GM21786 (cell line): ENCODE results near the gene CPVL.

ENCODE experiments used
- ATAC-seq: cut with Tn5 transposase; IDR thresholded peaks from one replicate; pipeline ENCODE4 v1.9.1; 2021; ENCODE audit not compliant: unreplicated experiment

The CPVL gene

DNA sequence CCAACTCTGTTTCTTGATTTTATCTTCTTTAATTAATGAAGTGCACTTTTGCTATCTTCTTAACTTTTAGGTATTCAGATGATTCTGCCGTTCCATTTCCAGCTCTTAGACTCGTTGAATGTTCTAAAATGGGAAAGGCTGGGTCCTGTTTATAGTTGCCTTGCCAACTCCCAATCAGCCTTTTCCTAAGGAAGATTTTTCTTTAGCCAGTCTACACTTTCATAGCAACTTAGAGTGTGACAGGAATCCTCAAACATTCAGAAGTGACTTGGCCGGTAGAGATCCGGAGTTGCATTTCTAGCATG is 165.2 kb downstream of the CPVL start:
- ATAC-seq, result no peak

GRCh38 chr7:28980451-28981160 is 165.7 kb downstream of the CPVL start:
- ATAC-seq, result no peak

GRCh38 chr7:28979776-28980175 is 166.6 kb downstream of the CPVL start:
- no peak for ATAC-seq

DNA sequence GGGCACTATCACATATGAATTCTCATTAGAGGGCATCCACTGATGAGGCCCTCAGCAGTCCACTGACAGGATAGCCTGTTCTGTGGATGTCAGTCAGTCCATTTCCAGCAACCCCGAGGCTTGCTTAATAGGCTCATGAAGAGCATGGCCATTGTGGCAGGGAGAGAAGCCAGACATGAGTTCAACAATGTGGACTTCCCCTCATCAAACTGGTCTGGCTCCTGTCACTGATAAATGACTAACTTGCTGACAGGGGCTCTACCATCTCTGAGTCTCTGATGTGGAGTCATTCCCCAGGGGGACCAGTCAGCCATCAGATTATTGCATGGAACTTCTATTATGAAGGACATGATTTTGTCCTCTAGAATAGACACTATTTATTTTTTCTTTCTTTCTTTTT is 168.5 kb downstream of the CPVL start:
- ATAC-seq, result no peak

DNA sequence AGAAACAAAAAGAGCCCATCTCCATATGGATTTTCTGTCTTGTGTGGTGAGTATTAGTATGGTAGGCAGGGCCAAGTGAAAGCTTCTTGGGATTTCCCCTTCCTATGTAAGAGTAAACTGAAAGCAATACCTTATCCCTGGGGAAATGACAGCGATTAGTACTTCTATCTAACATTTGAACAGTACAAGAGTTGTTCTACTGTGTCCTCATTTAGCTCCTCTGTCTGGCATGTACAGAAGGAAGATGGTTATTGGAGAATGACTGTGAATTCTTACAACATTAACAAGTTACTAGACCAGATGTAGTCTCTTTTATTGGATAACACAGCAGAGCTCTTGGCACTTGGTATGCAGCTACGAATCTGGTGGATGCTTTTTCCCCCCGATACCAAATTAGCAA is 170.3 kb downstream of the CPVL start:
- ATAC-seq, result no peak

DNA sequence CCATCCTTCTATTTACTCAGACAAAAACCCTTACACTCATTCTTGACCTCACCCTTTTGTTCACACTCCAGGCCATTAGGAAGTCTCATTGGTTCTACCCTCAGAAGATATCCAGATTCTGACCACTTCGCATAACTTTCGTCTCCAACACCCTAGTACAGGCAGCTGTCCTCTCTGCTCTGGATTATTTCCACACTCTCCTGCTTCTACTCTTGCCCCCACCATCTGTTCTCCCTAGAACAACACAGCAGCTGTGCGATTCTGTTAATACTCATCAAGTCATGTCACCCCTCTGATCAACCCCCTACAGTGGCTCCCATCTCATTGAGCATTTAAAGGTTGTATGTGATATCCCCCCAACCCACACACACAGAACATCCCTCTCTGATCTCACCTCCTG is 172.7 kb downstream of the CPVL start:
- no peak for ATAC-seq

GRCh38 chr7:28964056-28964455 is 182.3 kb downstream of the CPVL start:
- no peak for ATAC-seq

- no peak for ATAC-seq
Measured at GRCh38 chr7:28961972-28962371, 184.4 kb downstream of the CPVL start.

GRCh38 chr7:28960071-28960840 is 186.1 kb downstream of the CPVL start:
- no peak for ATAC-seq

DNA sequence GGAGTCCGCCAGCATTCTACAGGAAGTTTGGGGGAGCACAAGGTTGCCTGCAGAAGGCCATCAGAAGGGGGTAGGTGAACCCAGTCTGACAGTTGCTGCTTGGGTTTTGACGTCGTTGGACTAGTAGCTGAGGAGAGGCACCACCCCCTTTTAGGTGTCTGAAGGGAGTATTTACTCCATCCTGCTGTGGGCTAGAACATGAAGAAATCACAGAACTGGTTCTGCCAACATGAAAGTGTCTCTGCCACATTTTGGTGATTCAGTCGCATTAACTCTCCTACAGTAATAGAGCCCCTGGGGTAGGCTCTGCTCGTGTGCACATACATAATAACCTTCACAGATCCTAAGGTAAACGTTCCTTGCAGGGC is 187.4 kb downstream of the CPVL start:
- no peak for ATAC-seq

DNA sequence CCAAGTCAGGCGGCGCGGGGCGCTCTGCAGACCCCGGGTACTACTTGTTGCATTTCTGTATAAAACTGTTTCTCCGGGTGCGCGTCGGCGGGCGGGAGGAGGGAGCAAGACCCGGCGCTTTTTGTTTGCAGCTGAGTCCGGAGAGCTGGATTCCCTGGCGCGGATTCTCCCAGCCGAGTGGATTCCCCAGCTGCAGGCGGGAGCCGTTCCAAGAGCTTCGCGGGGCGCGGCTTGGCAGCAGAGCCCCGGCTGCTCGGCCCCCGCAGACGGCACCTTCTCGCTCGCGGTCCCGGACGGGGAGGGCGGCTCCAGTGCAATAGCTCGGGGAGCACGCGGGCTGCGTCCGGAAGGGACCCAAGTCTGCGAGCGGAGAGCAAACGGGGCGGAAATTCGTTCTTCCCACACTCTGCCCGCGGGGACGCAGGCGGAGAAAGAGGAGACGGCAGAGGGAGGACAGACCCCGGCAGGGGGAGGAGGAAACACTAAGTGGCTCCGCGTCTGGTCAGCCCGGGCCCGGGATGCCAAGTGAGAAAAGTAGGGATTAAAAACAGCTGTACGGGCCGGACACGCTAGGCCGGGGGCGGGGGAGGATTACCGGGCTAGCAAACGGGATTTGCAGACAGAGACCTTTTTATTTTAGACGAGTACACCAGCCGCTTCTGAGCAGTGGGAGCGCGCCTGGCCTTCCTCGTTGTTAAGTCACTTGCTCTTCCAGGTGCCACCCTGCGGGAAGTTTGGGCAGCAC is 187.9 kb downstream of the CPVL start, which contains the start of gene TRIL:
TRIL (minus strand) TSS at position 96 of the 745 bp plus-strand sequence. CDS start 284 bp downstream, outside the sequence.
- no peak for ATAC-seq

DNA sequence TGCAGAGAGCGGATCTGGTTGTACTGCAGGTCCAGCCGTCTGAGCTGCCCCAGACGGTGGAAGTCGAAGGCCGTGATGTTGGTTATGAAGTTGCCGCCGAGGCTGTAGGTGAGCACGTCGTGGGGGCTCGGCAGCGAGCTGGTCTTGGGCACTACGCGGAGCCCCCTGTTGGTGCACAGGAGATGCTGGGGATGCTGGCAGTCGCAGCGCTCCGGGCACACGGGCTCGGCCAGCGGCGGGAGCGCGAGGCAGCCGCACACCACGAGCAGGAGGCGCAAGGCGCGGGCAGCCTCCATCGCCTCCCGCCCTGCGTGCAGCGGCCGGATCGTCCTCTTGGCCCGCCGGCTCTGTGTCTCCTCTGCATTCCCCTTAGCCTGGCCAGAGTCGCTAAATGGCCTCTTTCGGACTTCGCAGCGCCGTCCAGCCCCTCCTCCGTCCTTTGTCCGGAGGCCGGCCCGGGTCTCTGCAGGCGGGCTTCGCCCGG is 188.5 kb downstream of the CPVL start:
- no peak for ATAC-seq

DNA sequence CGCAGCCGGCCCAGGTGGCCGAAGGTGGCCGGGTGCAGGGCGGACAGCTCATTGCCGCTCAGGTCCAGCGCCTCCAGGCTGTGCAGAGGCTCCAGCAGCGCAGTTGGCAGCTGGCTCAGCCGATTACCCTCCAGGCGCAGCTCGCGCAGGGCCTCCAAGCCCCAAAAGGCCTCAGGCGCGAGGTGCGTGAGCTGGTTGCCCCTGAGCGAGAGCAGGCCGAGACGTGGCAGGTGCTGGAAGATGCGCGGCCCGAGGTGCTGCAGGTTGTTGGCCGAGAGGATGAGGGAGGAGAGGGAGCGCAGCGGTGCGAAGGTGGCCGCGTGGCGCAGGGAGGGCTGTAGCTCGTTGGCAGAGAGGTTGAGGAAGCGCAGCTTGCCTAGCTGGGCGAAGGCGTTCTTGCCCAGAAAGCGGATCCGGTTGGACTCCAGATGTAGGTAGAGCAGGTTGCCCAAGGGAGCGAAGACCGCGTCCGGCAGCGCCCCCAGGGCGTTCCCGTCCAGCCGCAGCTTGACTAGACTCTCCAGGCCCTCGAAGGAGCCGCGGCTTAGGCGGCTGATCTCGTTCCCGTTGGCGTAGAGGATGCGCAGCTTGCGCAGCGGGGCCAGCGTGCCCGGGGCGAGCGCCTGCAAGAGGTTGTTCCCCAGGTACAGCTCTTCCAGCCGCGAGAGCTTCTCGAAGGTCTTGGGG is 189.1 kb downstream of the CPVL start:
- no peak for ATAC-seq

- ATAC-seq, result no peak
Measured at GRCh38 chr7:28956608-28957063, 189.7 kb downstream of the CPVL start.

GRCh38 chr7:28955718-28956607 is 190.4 kb downstream of the CPVL start:
- ATAC-seq, result peak; percentile 56

DNA sequence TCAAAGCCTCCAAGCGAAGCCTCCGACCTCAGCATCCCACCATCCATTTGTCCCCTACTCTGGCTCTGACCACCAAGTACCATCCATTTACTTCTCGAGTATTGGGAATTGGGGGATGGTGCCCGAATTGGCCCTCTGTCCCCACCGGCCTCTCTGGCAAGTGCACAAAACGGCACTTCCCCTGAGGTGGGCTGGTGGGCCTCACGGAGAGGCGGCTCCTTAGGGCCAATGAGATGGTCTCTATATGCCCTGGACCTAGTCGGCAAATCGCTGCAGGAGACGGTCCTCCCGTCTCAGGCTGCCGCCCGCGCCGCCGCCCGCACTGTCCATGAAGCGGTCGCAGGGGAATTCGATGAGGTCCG is 191.0 kb downstream of the CPVL start:
- no peak for ATAC-seq

- no peak for ATAC-seq
Measured at GRCh38 chr7:28954946-28955345, 191.4 kb downstream of the CPVL start.

DNA sequence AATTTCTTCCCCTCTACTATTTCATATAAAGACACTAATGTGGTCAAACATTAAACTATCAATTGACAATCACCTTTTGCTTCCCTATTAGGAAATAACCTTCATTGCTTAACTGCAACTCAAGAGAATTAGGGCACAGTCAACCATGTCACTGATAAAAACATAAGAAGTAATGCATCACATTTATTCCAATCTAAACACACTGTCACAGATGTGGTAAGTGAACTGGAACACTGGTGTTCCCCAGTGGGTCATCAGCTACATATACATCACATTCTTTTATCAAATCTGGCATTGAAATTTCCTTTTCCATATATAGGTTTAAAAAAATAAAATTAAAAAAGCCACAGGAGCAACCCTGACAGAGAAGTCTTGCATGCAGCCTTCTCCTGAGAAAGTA is 191.9 kb downstream of the CPVL start:
- no peak for ATAC-seq

- ATAC-seq, result no peak
Measured at GRCh38 chr7:28953633-28954032, 192.7 kb downstream of the CPVL start.
